Type B pancreatic cell (in vitro differentiated cells): ENCODE measurements around the gene SLC66A1. TPM values are rescaled to one million over a fixed set of nuclear protein-coding genes. Genes with fewer than 3 reads are reported as not detected.
"Not testable (repeated sequence)": the region's sequence is repeated elsewhere in the genome, so short reads cannot be mapped to it uniquely, and the experiment has no call there.

Source experiments
- DNase-seq: peaks from one replicate; pipeline ENCODE4 v3.0.0; 2021; ENCODE audit warnings: mixed read lengths; ENCODE audit not compliant: unreplicated experiment; ENCODE audit errors: extremely low spot score
- H3K27ac Mint-ChIP-seq: 2 replicates; pipeline ENCODE4 v1.8.0; 2021; ENCODE audit warnings: mild to moderate bottlenecking, mixed read lengths
- H3K27me3 Mint-ChIP-seq: 2 replicates; pipeline ENCODE4 v1.8.0; 2021; ENCODE audit warnings: mixed read lengths
- H3K36me3 Mint-ChIP-seq: 2 replicates; pipeline ENCODE4 v1.8.0; 2021; ENCODE audit warnings: mixed read lengths
- H3K4me1 Mint-ChIP-seq: one replicate; pipeline ENCODE4 v1.8.0; 2021; ENCODE audit warnings: mixed read lengths; ENCODE audit not compliant: unreplicated experiment
- H3K4me3 Mint-ChIP-seq: 2 replicates; pipeline ENCODE4 v1.8.0; 2021; ENCODE audit warnings: mild to moderate bottlenecking, mixed read lengths
- H3K9me3 Mint-ChIP-seq: 2 replicates; pipeline ENCODE4 v1.8.0; 2021; ENCODE audit warnings: mixed read lengths
- total RNA-seq: library from RNA; stranded (reverse); gene quantifications from 2 replicates; pipeline ENCODE4 v1.2.1, GENCODE V29; 2021; ENCODE audit warnings: low replicate concordance
- TF ChIP-seq, protein P1 (sequence below): fragments of 200-600 bp; sonication (generic); conservative IDR thresholded peaks from 2 replicates; pipeline ENCODE4 v1.5.0; 2021; ENCODE audit warnings: antibody characterized with exemption, mild to moderate bottlenecking

The SLC66A1 gene
- total RNA-seq, 1 donor from 2014 or later = 24.1 TPM

DNA sequence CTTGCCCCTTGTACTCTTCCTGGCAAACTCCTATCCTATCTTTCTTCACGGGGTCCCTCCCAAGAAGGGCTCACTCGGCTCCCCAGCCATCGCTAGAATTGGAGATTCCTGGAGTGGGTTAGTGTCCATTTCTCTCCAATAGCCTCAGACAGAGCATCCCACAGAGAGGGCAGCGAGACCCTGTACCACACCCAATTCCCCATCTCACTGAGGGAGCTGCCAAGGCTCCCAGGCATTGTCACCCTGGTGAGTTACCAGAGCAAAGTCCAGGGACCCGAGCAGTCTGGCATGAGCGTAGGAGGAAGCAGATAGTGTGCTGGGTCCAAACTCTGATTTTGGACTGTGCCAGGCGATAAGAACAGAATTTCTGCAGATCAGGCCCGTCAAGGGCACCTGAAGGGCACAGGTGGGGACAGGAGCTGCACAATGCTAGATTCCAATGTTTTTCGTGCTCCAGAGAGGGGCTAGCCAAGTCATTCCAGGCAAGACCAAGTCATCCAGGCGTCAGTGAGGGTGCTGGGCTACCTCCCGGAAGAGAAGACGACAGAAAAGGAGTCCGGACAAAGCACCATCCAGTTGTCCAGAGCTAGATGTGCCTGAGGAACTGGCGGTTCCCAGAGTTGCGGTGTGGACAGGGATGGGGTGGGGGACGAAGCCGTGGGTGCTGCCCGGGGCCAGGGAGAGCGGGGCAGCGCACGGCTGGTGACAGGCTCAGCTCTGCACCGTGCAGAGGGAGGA is 38.9 kb upstream of the SLC66A1 start:
- no peaks in the 10 kb centered on the region for H3K9me3 Mint-ChIP-seq
- no peak overlapping the region for H3K27ac Mint-ChIP-seq
- no peaks in the 10 kb centered on the region for H3K27me3 Mint-ChIP-seq
- no peak for DNase-seq
- H3K4me3 Mint-ChIP-seq = no peak overlapping the region
- TF ChIP-seq, protein P1, sequence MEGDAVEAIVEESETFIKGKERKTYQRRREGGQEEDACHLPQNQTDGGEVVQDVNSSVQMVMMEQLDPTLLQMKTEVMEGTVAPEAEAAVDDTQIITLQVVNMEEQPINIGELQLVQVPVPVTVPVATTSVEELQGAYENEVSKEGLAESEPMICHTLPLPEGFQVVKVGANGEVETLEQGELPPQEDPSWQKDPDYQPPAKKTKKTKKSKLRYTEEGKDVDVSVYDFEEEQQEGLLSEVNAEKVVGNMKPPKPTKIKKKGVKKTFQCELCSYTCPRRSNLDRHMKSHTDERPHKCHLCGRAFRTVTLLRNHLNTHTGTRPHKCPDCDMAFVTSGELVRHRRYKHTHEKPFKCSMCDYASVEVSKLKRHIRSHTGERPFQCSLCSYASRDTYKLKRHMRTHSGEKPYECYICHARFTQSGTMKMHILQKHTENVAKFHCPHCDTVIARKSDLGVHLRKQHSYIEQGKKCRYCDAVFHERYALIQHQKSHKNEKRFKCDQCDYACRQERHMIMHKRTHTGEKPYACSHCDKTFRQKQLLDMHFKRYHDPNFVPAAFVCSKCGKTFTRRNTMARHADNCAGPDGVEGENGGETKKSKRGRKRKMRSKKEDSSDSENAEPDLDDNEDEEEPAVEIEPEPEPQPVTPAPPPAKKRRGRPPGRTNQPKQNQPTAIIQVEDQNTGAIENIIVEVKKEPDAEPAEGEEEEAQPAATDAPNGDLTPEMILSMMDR = no peak
- no peaks in the 10 kb centered on the region for H3K4me1 Mint-ChIP-seq
- no peaks in the 10 kb centered on the region for H3K36me3 Mint-ChIP-seq

GRCh38 chr1:19273844-19274531 is 38.1 kb upstream of the SLC66A1 start:
- not testable (repeated sequence) for H3K4me3 Mint-ChIP-seq, H3K36me3 Mint-ChIP-seq, H3K9me3 Mint-ChIP-seq, H3K4me1 Mint-ChIP-seq, H3K27ac Mint-ChIP-seq, H3K27me3 Mint-ChIP-seq, DNase-seq

DNA sequence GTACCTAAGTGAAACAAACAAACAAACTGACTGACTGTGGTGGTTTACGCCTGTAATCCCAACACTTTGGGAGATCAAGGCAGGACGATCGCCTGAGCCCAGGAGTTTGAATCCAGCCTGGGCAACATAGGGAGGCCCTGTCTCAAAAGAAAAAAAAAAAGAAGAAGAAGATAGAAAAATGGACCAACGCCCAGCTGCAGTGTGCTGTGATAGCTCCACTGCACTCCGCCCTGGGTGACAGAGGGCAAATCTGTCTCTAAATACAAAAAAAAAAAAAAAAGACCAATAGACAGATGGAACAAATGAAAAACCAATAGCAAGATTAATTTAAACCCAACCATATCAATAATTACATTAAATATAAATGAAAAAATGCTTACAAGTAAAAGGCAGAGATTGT is 37.5 kb upstream of the SLC66A1 start:
- TF ChIP-seq, protein P1 = no peak
- Mint-ChIP-seq H3K27ac (no peak overlapping the region), H3K4me1 (no peaks in the 10 kb centered on the region), H3K27me3 (no peaks in the 10 kb centered on the region), H3K9me3 (no peaks in the 10 kb centered on the region), H3K4me3 (no peak overlapping the region), H3K36me3 (no peaks in the 10 kb centered on the region)
- no peak for DNase-seq

DNA sequence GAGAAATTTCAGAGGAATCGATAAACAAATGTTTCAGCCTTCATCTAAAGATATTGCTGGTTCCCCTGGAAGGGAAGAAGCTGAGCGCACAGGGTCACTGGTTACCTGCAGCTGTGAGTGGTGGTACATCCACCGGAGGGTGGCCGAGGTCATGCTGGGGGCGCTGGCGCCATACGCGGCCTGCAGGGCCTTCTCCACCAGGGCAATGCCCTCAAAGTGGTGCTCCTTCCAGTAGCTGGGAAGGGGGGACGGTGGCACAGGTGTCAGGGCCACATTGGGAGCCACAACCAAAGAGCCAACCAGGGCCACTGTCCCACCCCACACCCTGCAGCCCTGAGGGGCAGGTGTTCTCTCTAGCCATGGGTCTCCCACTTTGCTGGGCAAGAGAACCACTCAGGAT is 28.2 kb upstream of the SLC66A1 start:
- DNase-seq = no peak
- TF ChIP-seq, protein P1 = no peak
- no peaks in the 10 kb centered on the region for H3K4me1 Mint-ChIP-seq
- peaks cover 6% of the 10 kb centered on the region for H3K27me3 Mint-ChIP-seq
- no peak overlapping the region for H3K4me3 Mint-ChIP-seq
- no peaks in the 10 kb centered on the region for H3K36me3 Mint-ChIP-seq
- H3K27ac Mint-ChIP-seq = no peak overlapping the region
- no peaks in the 10 kb centered on the region for H3K9me3 Mint-ChIP-seq

GRCh38 chr1:19284881-19285280 is 27.2 kb upstream of the SLC66A1 start:
- TF ChIP-seq, protein P1 = no peak
- Mint-ChIP-seq H3K9me3 (no peaks in the 10 kb centered on the region), H3K4me3 (no peak overlapping the region), H3K27ac (no peak overlapping the region), H3K36me3 (peaks cover 5% of the 10 kb centered on the region), H3K4me1 (no peaks in the 10 kb centered on the region), H3K27me3 (peaks cover 16% of the 10 kb centered on the region)
- DNase-seq = no peak

- H3K36me3 Mint-ChIP-seq, DNase-seq: not testable (repeated sequence)
Observed at GRCh38 chr1:19285366-19285765, 26.8 kb upstream of the SLC66A1 start.

GRCh38 chr1:19285807-19286206 is 26.3 kb upstream of the SLC66A1 start:
- peaks cover 18% of the 10 kb centered on the region for H3K27me3 Mint-ChIP-seq
- not testable (repeated sequence) for DNase-seq, H3K4me3 Mint-ChIP-seq, H3K27ac Mint-ChIP-seq, H3K9me3 Mint-ChIP-seq, H3K36me3 Mint-ChIP-seq, H3K4me1 Mint-ChIP-seq

More at GRCh38 chr1:19285366-19285765, 26.8 kb upstream of the SLC66A1 start:
- H3K9me3 Mint-ChIP-seq, H3K4me3 Mint-ChIP-seq, H3K4me1 Mint-ChIP-seq, H3K27ac Mint-ChIP-seq: not testable (repeated sequence)
- peaks cover 18% of the 10 kb centered on the region for H3K27me3 Mint-ChIP-seq
